ENCODE measurements around the gene SH3D19. TPM values are rescaled to one million over a fixed set of nuclear protein-coding genes. Genes with fewer than 3 reads are reported as not detected.

The SH3D19 gene
- total and polyA plus RNA-seq, 7 donors, result 31.4 to 195 (median 105) TPM

DNA sequence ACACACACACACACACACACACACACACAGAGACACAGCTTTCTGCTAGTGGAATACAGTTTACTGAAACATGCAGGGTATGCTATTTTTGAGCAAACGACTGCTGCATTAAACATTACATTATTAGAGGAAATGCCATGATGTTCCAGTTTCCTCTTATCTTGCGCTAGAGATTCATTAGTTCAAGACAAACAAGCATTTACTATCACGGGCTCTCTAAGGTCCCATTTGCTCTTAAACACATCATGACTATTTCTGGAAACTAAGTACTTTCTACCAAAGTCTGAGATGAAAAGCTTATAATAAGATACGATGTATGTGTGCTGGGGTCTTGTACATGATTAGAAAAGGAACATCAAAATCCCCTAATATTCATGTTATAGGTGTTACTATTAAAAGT, 177.1 kb downstream of the SH3D19 start:
- H3K27ac ChIP-seq, result no peak overlapping the region
- no peak for DNase-seq
- H3K9me3 ChIP-seq, result no peaks in the 10 kb centered on the region
- H3K36me3 ChIP-seq, result peaks cover 0 to 60% (median 21%) of the 10 kb centered on the region in 4 donors
- intact Hi-C loops (cut with DNase I), result no loop called here
- peaks cover 0 to 8% (median 2%) of the 10 kb centered on the region in 4 donors for H3K4me1 ChIP-seq
- 88 to 94% methylated on average over 4 of the region's 4 CpGs for WGBS, 2 donors
- TF ChIP-seq EP300 (IDR thresholded peaks at IDR 0.05), result no peak
- no peak for TF ChIP-seq POLR2AphosphoS5 (IDR thresholded peaks at IDR 0.05)
- no peak for TF ChIP-seq POLR2A (IDR thresholded peaks at IDR 0.05)
- TF ChIP-seq, protein P1, sequence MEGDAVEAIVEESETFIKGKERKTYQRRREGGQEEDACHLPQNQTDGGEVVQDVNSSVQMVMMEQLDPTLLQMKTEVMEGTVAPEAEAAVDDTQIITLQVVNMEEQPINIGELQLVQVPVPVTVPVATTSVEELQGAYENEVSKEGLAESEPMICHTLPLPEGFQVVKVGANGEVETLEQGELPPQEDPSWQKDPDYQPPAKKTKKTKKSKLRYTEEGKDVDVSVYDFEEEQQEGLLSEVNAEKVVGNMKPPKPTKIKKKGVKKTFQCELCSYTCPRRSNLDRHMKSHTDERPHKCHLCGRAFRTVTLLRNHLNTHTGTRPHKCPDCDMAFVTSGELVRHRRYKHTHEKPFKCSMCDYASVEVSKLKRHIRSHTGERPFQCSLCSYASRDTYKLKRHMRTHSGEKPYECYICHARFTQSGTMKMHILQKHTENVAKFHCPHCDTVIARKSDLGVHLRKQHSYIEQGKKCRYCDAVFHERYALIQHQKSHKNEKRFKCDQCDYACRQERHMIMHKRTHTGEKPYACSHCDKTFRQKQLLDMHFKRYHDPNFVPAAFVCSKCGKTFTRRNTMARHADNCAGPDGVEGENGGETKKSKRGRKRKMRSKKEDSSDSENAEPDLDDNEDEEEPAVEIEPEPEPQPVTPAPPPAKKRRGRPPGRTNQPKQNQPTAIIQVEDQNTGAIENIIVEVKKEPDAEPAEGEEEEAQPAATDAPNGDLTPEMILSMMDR (IDR thresholded peaks at IDR 0.05), result no peak
- no peaks in the 10 kb centered on the region for H3K27me3 ChIP-seq
- H3K4me3 ChIP-seq, result no peak overlapping the region

DNA sequence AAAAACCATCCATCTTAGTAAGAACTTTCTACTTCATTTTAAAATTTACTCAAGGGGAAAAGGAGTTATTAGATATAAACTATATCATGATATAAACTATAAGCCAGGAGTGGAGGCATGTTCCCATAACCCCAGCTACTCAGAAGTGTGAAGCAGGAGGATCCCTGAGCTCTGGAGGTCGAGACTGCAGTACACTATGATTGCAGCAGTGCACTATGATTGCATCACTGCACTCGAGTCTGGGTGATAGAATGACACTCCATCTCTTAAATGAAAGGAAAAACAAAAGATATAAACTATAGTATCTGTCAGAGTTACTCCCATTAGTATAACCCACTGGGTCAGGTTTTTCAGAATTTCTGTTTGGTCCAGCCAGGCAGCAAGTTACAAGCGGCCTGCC, 178.4 kb downstream of the SH3D19 start:
- peaks cover 0 to 6% (median 0%) of the 10 kb centered on the region in 4 donors for H3K4me1 ChIP-seq

GRCh38 chr4:151144329-151145072, 180.9 kb downstream of the SH3D19 start:
- no peak overlapping the region for H3K27ac ChIP-seq
- no peak overlapping the region for H3K4me3 ChIP-seq
- no peak for DNase-seq
- intact Hi-C loops (cut with DNase I), result no loop called here
- peaks cover 0 to 6% (median 0%) of the 10 kb centered on the region in 4 donors for H3K4me1 ChIP-seq
- no peaks in the 10 kb centered on the region for H3K9me3 ChIP-seq
- TF ChIP-seq, protein P1 (IDR thresholded peaks at IDR 0.05), result no peak
- TF ChIP-seq POLR2A (IDR thresholded peaks at IDR 0.05), result no peak
- no peaks in the 10 kb centered on the region for H3K27me3 ChIP-seq
- peaks cover 0 to 93% (median 31%) of the 10 kb centered on the region in 4 donors for H3K36me3 ChIP-seq
- WGBS, 2 donors, result 94% methylated on average over 5 of the region's 5 CpGs

More for the DNA sequence above, 178.4 kb downstream of the SH3D19 start:
- WGBS, 2 donors, result 79 to 82% methylated on average over 3 of the region's 3 CpGs
- H3K27me3 ChIP-seq, result no peaks in the 10 kb centered on the region
- DNase-seq, result no peak
- no peak overlapping the region for H3K27ac ChIP-seq
- H3K36me3 ChIP-seq, result peaks cover 0 to 73% (median 24%) of the 10 kb centered on the region in 4 donors
- H3K4me3 ChIP-seq, result no peak overlapping the region
- no peaks in the 10 kb centered on the region for H3K9me3 ChIP-seq
- intact Hi-C loops (cut with DNase I), result no loop called here
- no peak for TF ChIP-seq POLR2A (IDR thresholded peaks at IDR 0.05)
- TF ChIP-seq POLR2AphosphoS5 (IDR thresholded peaks at IDR 0.05), result no peak
- TF ChIP-seq EP300 (IDR thresholded peaks at IDR 0.05), result no peak
- TF ChIP-seq, protein P1 (IDR thresholded peaks at IDR 0.05), result no peak

GRCh38 chr4:151143811-151144210, 181.6 kb downstream of the SH3D19 start:
- Histone ChIP-seq H3K9me3 (no peaks in the 10 kb centered on the region), H3K27ac (no peak overlapping the region), H3K27me3 (no peaks in the 10 kb centered on the region), H3K4me3 (no peak overlapping the region), H3K4me1 (peaks cover 0 to 6% (median 0%) of the 10 kb centered on the region in 4 donors), H3K36me3 (peaks cover 0 to 93% (median 31%) of the 10 kb centered on the region in 4 donors)
- DNase-seq, result no peak
- TF ChIP-seq, protein P1 (IDR thresholded peaks at IDR 0.05), result no peak
- TF ChIP-seq POLR2A (IDR thresholded peaks at IDR 0.05), result no peak
- TF ChIP-seq POLR2AphosphoS5 (IDR thresholded peaks at IDR 0.05), result no peak
- TF ChIP-seq EP300 (IDR thresholded peaks at IDR 0.05), result no peak
- WGBS, 2 donors, result 91 to 92% methylated on average over 3 of the region's 3 CpGs
- intact Hi-C loops (cut with DNase I), result no loop called here
